Activated naive CD4-positive, alpha-beta T cell treated with anti-CD3 and anti-CD28 coated beads, Interleukin-2, amount 10 ng/mL, durations not matched to agents 7 days and 5 days (primary cell): ENCODE data around the gene ZNF740.
"Not testable (repeated sequence)": the region's sequence is repeated elsewhere in the genome, so short reads cannot be mapped to it uniquely, and the experiment has no call there.

Experiments
- CTCF ChIA-PET: fragments of 350-600 bp; sonication (Branson Sonifier 250); formaldehyde crosslinking; loops from one replicate; lab custom pipeline; 2021; ENCODE audit warnings: antibody characterized with exemption; lab: Charles Lee
- DNase-seq: peaks from one replicate; pipeline ENCODE4 v3.0.0-alpha.2; 2020
- H3K27ac Mint-ChIP-seq: one replicate; pipeline ENCODE4 v1.8.0; 2021; ENCODE audit warnings: mild to moderate bottlenecking, moderate library complexity, mixed read lengths
- H3K27me3 Mint-ChIP-seq: one replicate; pipeline ENCODE4 v1.8.0; 2021; ENCODE audit warnings: mild to moderate bottlenecking, mixed read lengths
- H3K36me3 Mint-ChIP-seq: one replicate; pipeline ENCODE4 v1.8.0; 2021; ENCODE audit warnings: mixed read lengths
- H3K4me1 Mint-ChIP-seq: one replicate; pipeline ENCODE4 v1.8.0; 2021; ENCODE audit warnings: mixed read lengths
- H3K4me3 Mint-ChIP-seq: one replicate; pipeline ENCODE4 v1.8.0; 2021; ENCODE audit warnings: mild to moderate bottlenecking, moderate library complexity, mixed read lengths
- H3K9me3 Mint-ChIP-seq: one replicate; pipeline ENCODE4 v1.8.0; 2021; ENCODE audit warnings: mixed read lengths

Gene ZNF740

DNA sequence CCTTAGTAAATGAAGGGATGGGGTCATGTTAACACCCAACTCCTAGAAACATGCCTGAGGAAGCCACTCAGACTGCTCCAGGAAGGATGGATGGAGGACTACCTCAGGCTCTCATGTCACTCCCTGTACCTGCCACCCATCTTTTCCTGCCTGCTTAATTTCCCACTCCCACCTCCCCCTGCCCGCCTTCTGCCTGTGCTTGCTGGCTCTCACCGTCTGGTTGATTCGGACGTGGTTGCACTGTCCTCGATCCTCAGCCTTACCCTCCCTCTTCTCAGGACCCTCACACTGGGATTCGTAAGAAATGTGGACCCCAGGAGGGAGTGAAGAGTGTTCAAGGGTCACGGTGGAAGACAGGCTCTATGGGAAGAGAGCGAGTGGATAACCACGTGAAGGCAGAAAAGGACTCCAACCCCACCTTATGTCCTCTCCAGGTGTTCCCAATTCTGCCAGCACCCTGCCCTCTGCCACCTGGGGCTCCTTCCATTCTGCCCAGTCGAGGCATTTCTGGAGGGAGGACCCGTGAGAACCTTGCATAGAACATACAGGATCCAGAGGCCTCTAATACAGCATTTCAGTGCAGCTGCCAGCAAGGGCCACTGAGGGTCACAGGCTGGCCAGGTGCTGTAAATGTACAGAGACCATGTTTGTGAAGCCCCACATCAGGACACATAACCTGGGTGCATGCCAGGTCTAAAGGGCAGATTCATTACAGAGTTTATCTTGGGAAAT lies 13.6 kb downstream of the ZNF740 start:
- peaks cover 55% of the 10 kb centered on the region for H3K4me1 Mint-ChIP-seq
- H3K36me3 Mint-ChIP-seq = peaks cover 78% of the 10 kb centered on the region
- H3K27ac Mint-ChIP-seq = no peak overlapping the region

DNA sequence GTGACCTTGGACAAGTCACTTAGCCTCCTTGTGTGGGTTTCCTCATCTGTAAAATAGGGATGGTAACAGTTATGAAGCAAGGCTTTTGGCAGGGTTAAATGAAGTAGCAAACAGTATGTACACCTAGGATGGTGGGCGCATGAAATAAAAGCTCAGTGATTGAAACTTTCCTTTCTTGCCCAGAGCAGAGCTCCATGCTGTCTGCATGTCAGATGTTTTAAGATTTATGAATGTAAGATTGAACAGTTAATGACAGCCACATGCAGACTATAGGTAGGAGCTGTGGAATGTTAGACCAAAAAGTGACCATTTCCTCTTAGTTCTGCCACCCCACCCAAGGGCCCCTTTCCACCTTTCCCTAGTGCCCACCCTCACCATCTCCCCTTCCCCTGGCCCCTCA lies 14.5 kb downstream of the ZNF740 start:
- CTCF ChIA-PET = interaction anchor here (0.8 to 2.4 kb wide), 5 partner anchors 8 to 129 kb away, joined by 3 to 9 read pairs (median 3); no protein-coding TSS in a partner anchor
- Mint-ChIP-seq H3K36me3 (peaks cover 83% of the 10 kb centered on the region), H3K27me3 (no peaks in the 10 kb centered on the region), H3K27ac (peak overlapping the region; percentile 68), H3K9me3 (no peaks in the 10 kb centered on the region), H3K4me1 (peaks cover 60% of the 10 kb centered on the region), H3K4me3 (no peak overlapping the region)
- no peak for DNase-seq

More for the DNA sequence above, 13.6 kb downstream of the ZNF740 start:
- DNase-seq = no peak
- no peaks in the 10 kb centered on the region for H3K9me3 Mint-ChIP-seq
- no peaks in the 10 kb centered on the region for H3K27me3 Mint-ChIP-seq
- CTCF ChIA-PET = interaction anchor here (1.2 to 2.4 kb wide), 4 partner anchors 9 to 103 kb away, joined by 3 to 9 read pairs (median 4); no protein-coding TSS in a partner anchor
- H3K4me3 Mint-ChIP-seq = no peak overlapping the region

DNA sequence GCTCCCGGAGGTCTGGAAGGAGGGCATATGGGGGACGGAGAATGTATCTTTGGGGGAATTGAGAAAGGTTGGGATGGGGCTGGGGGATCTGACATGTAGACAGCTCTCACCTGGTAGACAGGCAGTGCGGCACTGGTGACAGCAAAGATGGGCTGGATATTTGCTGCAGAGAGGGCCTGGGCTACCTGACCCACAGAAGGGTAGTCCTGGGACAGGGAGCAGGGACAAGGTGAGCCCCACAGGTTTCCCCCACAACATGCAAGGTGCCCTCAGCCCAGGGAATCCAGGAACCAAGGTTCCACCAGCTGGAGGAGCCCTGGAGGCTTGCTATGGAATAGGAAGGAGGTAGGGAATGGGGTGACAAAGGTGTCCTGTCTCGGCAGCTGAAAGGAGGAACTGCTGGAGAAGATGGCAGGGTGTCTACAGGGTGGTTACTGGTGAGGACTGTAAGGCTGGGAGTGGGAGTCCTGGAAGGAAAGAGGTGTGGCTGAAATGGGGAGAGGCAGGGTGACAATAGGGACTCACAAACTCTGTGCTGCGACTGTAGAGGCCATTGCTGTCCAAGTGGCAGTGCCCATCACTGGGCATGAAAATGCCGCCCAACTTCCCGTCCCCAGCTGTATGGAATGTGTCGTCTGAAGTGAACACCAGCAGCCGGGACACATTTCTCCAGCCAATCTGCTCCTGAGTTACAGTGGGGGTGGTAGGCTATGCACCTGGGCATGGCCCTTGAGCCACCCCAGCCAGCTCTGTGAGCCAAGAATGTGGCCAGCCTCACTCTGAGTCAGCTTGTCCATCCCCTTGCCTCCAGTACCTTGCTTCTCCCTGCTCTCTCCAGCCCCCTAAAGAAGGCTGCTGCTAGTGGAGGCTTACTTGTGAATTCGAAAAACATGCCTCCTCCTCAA lies 15.2 kb downstream of the ZNF740 start:
- H3K4me3 Mint-ChIP-seq = no peak overlapping the region
- H3K9me3 Mint-ChIP-seq = no peaks in the 10 kb centered on the region
- no peaks in the 10 kb centered on the region for H3K27me3 Mint-ChIP-seq
- H3K4me1 Mint-ChIP-seq = peaks cover 62% of the 10 kb centered on the region
- CTCF ChIA-PET = interaction anchor here (0.6 to 2.4 kb wide), 6 partner anchors 9 to 130 kb away, joined by 3 to 9 read pairs (median 3); no protein-coding TSS in a partner anchor
- DNase-seq = no peak
- H3K27ac Mint-ChIP-seq = peak overlapping the region; percentile 68
- H3K36me3 Mint-ChIP-seq = peaks cover 88% of the 10 kb centered on the region

DNA sequence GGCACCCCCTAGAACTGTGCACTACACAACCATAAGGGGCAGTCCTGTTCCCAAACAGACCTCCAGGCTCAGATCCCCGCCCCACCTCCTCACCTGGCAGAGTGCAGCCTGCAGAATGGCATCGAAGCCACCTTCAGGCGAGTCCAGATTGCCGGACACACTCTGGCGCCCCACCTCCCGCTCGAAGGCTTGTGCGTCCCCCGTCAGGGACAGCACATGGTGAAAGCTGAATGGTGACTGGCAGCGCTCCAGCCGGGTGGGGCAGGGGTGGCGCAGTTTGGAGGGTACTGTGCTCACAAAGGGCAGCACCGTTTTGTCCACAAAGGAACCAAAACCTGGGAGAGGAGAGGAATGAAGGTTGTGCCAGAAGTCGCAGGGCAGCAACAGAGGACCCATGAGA lies 16.0 kb downstream of the ZNF740 start:
- Mint-ChIP-seq H3K4me1 (peaks cover 63% of the 10 kb centered on the region), H3K36me3 (peaks cover 87% of the 10 kb centered on the region), H3K4me3 (no peak overlapping the region), H3K9me3 (no peaks in the 10 kb centered on the region), H3K27me3 (no peaks in the 10 kb centered on the region), H3K27ac (peak overlapping the region; percentile 37)
- CTCF ChIA-PET = interaction anchor here (1.7 to 3.3 kb wide), 4 partner anchors 11 to 58 kb away, joined by 4 to 15 read pairs (median 8); partner anchors contain the start of genes CSAD and ZNF740
- DNase-seq = no peak

DNA sequence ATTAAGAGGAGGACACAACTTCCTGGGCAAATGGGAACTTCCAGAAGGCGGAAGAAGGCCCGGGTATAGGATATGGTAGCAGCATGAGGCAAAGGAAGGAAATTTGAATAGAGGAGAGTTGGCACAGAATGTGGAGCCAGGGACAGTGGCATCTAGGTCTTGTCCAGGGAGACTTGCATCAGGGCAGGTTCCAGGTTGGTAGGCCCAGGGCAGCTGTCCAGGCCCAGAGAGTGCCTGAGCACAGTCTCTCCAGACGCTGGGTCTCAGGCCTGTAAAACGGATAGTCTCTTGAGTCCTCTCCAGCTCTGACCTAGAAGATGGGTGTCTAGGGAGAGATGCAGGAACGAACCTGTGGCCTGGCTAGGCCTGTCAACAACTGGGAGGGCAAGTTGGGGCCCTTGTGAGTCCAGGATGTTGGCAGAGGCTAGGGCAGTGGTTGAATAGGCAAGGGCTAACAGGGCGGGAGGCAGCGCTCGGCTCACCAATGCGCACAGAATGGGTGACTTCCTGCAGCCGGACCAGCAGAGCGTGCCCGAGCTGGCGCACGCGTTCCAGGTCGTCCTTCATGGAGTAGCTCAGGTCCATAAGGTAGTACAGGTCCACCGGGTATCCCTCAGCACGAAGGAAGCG lies 16.6 kb downstream of the ZNF740 start:
- Mint-ChIP-seq H3K4me3 (no peak overlapping the region), H3K27ac (peak overlapping the region; percentile 73), H3K9me3 (no peaks in the 10 kb centered on the region), H3K36me3 (peaks cover 82% of the 10 kb centered on the region), H3K27me3 (no peaks in the 10 kb centered on the region), H3K4me1 (peaks cover 67% of the 10 kb centered on the region)
- DNase-seq = no peak
- CTCF ChIA-PET = interaction anchor here (1.0 to 5.7 kb wide), 12 partner anchors 11 to 131 kb away, joined by 3 to 51 read pairs (median 7); partner anchors contain the start of genes CSAD and ZNF740

DNA sequence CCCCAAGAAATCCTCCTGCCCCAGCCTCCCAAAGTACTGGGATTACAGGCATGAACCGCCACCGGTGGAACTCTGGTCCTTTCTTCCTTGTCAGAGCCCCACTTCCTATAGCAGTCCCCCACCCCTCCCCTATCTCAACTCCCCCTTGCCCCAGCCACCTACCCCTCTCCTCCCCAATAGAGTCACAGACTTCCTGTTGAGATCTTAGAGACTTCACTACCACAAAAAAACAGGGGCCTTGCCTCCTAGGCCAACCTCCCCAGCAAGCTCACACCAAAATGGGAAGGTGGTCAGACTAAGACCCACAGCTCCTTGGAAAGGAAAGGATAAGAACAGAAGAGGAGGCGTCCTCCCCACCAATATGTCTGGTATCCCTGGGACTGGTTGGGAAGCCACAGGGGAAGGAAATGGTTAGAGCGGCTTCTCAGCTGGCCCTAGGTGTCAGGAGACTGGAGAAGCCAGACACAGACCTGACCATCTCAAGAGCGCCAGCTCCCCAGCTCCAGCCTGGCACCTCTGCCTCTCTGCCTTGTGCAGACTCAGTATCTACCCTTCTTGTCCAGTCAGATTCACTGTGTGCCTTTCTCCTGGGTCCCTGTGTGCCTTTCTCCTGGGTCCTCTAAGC lies 18.1 kb downstream of the ZNF740 start:
- peak overlapping the region; percentile 94 for H3K27ac Mint-ChIP-seq
- H3K36me3 Mint-ChIP-seq = peaks cover 77% of the 10 kb centered on the region
- H3K27me3 Mint-ChIP-seq = no peaks in the 10 kb centered on the region
- DNase-seq = peak; percentile 35
- H3K4me1 Mint-ChIP-seq = peaks cover 79% of the 10 kb centered on the region
- CTCF ChIA-PET = interaction anchor here (0.6 to 5.7 kb wide), 18 partner anchors 8 to 133 kb away, joined by 3 to 51 read pairs (median 4); partner anchors contain the start of genes CSAD, ITGB7 and ZNF740
- H3K9me3 Mint-ChIP-seq = no peaks in the 10 kb centered on the region
- H3K4me3 Mint-ChIP-seq = peak overlapping the region; percentile 66

DNA sequence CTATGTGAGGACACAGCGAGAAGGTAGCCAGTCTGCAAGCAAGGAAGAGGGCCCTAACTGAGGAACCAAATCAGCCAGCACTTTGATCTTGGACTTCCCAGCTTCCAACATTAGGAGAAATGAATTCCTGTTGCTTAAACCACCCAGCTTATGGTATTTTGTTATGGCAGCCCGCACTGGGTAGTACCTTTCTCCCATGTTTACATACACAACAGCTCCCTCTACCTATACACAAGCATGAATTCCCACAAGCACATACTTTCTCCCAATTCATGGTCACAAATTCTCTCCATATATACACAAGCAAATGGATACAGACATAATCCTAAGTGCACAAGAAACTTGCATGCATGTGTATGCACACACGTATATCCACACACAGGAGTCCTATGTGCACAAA lies 19.2 kb downstream of the ZNF740 start:
- Mint-ChIP-seq H3K4me1 (peaks cover 86% of the 10 kb centered on the region), H3K36me3 (peaks cover 74% of the 10 kb centered on the region), H3K9me3 (no peaks in the 10 kb centered on the region), H3K27me3 (no peaks in the 10 kb centered on the region), H3K27ac (peak overlapping the region; percentile 89), H3K4me3 (peak overlapping the region; percentile 17)
- no peak for DNase-seq
- CTCF ChIA-PET = interaction anchor here (0.7 to 5.7 kb wide), 8 partner anchors 8 to 134 kb away, joined by 3 to 51 read pairs (median 9); no protein-coding TSS in a partner anchor

DNA sequence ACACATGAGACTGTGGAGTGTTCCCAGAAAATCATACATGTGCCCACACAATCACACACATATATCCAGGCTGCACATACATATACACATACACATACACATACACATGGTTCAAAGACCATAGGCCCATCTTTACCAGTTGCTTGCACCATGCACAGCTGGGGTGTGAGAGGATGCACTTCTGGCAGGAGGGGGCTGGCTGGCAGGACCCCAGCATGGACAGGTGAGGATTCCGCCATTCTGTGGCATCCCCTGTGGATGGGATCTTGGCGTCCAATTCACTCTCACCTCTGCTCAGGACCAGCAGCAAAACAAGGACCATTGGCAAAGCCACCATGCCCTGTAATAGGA lies 19.6 kb downstream of the ZNF740 start:
- peaks cover 88% of the 10 kb centered on the region for H3K4me1 Mint-ChIP-seq
- no peak for DNase-seq
- H3K27me3 Mint-ChIP-seq = no peaks in the 10 kb centered on the region
- H3K9me3 Mint-ChIP-seq = no peaks in the 10 kb centered on the region
- peak overlapping the region; percentile 89 for H3K27ac Mint-ChIP-seq
- CTCF ChIA-PET = interaction anchor here (0.8 to 5.7 kb wide), 5 partner anchors 12 to 134 kb away, joined by 3 to 51 read pairs (median 16); no protein-coding TSS in a partner anchor
- peaks cover 71% of the 10 kb centered on the region for H3K36me3 Mint-ChIP-seq
- H3K4me3 Mint-ChIP-seq = peak overlapping the region; percentile 48

DNA sequence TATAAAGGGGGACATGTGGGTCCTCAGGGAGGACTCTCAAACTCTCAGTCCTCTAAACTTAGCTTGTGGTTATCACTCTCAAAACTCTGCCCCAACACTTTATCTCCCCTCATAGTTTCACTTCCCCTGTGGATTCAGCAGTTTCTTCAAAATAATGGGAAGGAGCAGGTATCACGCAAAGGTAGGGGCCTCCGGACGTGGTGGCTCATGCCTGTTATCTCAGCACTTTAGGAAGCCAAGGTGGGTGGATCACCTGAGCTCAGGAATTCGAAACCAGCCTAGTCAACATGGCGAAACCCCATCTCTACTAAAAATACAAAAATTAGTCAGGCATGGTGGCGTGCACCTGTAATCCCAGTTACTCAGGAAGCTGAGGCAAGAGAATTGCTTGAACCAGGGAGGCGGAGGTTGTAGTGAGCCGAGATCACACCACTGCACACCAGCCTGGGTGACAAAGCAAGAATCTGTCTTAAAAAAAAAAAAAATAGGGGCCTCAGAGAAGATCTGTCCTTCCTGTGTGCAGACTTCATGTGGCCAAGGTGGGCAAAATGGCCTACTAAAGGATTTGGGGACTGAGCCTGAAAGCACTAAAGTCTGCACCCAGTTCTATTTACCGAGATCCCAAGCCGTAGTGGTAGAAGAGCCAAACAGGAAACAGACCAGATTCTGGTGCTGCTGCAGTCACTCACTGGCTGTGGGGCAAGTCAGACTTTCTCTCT lies 20.1 kb downstream of the ZNF740 start:
- H3K27ac Mint-ChIP-seq = peak overlapping the region; percentile 89
- CTCF ChIA-PET = interaction anchor here (0.8 to 5.7 kb wide), 4 partner anchors 13 to 135 kb away, joined by 4 to 51 read pairs (median 17); no protein-coding TSS in a partner anchor
- H3K9me3 Mint-ChIP-seq = no peaks in the 10 kb centered on the region
- DNase-seq = peak; percentile 55
- peaks cover 88% of the 10 kb centered on the region for H3K4me1 Mint-ChIP-seq
- H3K27me3 Mint-ChIP-seq = no peaks in the 10 kb centered on the region
- peaks cover 71% of the 10 kb centered on the region for H3K36me3 Mint-ChIP-seq
- H3K4me3 Mint-ChIP-seq = peak overlapping the region; percentile 48

DNA sequence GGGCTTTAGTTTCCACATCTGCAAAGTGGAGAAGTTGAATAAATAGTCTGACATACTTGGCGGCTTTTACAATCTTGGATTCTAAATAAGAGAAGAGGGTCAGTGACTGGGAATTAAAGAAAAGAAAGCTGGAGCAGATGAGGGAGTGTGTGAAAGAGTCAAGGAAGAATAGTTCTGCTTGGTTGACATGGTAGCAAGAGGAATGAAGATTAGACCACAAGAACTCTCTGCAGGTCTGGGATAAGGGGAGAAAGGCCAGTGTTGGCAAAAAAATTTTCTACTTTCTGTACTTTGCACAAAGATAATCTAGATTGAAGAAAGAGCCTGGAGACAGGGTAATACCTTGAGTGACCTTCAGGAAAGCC lies 20.6 kb downstream of the ZNF740 start:
- peaks cover 69% of the 10 kb centered on the region for H3K36me3 Mint-ChIP-seq

DNA sequence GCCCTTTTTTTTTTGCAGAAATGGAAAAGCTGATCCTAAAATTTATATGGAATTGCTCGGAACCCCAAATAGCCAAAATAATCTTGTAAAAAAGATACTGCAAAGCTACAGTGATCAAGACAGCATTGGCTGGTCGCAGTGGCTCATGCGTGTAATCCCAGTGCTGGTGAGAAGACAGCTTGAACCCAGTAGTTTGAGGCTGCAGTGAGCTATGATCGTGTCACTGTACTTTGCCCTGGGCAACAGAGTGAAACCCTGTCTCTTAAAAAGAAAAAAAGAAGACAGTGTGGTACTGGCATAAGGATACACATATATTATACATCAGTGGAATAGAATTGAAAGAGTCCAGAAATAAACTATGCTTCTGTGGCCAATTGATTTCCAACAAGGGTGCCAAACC lies 21.1 kb downstream of the ZNF740 start:
- no peak for DNase-seq
- CTCF ChIA-PET = interaction anchor here (0.6 to 5.7 kb wide), 6 partner anchors 10 to 136 kb away, joined by 3 to 51 read pairs (median 7); no protein-coding TSS in a partner anchor
- H3K27ac Mint-ChIP-seq = peak overlapping the region; percentile 55
- peaks cover 88% of the 10 kb centered on the region for H3K4me1 Mint-ChIP-seq
- H3K9me3 Mint-ChIP-seq = no peaks in the 10 kb centered on the region
- no peak overlapping the region for H3K4me3 Mint-ChIP-seq
- H3K36me3 Mint-ChIP-seq = peaks cover 68% of the 10 kb centered on the region
- H3K27me3 Mint-ChIP-seq = no peaks in the 10 kb centered on the region

More for the DNA sequence above, 20.6 kb downstream of the ZNF740 start:
- Mint-ChIP-seq H3K9me3 (no peaks in the 10 kb centered on the region), H3K27me3 (no peaks in the 10 kb centered on the region), H3K27ac (peak overlapping the region; percentile 89), H3K4me1 (peaks cover 89% of the 10 kb centered on the region), H3K4me3 (peak overlapping the region; percentile 48)
- CTCF ChIA-PET = interaction anchor here (0.8 to 5.7 kb wide), 4 partner anchors 10 to 135 kb away, joined by 4 to 51 read pairs (median 12); no protein-coding TSS in a partner anchor
- DNase-seq = no peak

DNA sequence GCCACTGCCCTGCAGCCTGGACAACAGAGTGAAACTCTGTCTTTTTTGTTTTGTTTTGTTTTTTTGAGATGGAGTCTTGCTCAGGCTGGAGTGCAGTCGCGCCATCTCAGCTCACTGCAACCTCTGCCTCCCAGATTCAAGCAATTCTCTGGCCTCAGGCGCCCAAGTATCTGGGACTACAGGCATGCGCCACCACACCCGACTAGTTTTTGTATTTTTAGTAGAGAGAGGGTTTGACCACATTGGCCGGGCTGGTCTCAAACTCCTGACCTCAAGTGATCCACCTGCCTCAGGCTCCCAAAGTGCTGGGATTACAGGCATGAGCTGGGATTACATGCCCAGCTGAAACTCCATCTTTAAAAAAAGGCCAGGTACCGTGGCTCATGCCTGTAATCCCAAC lies 21.8 kb downstream of the ZNF740 start:
- peaks cover 88% of the 10 kb centered on the region for H3K4me1 Mint-ChIP-seq
- H3K27me3 Mint-ChIP-seq, H3K4me3 Mint-ChIP-seq, H3K9me3 Mint-ChIP-seq, DNase-seq: not testable (repeated sequence)
- peak overlapping the region; percentile 55 for H3K27ac Mint-ChIP-seq
- CTCF ChIA-PET = interaction anchor here (1.0 to 5.7 kb wide), 4 partner anchors 9 to 86 kb away, joined by 3 to 51 read pairs (median 7); no protein-coding TSS in a partner anchor
- H3K36me3 Mint-ChIP-seq = peaks cover 62% of the 10 kb centered on the region
